ENCODE measurements around the gene ALDH5A1. TPM values are rescaled to one million over a fixed set of nuclear protein-coding genes. Genes with fewer than 3 reads are reported as not detected.

Gene ALDH5A1
- total and polyA plus RNA-seq, 9 donors: 4.1 to 17.0 (median 10.1) TPM

DNA sequence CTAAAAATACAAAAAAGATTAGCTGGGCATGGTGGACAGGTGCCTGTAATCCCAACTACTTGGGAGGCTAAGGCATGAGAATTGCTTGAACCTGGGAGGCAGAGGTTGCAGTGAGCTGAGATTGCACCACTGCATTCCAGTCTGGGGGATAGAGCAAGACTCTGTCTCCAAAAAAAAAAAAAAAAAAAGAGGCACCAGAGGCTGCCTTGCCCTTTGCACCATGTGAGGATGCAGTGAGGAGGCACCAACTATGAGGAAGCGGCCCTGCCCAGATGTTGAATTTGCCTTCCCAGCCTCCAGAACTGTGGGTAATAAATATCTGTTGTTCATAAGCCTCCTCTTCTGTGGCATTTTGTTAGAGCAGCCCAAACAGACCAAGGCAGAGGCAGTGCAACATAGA lies 54.4 kb downstream of the ALDH5A1 start:
- TF ChIP-seq EP300 (IDR thresholded peaks at IDR 0.05) (no peak), POLR2A (IDR thresholded peaks at IDR 0.05) (no peak)
- TF ChIP-seq, protein P1, sequence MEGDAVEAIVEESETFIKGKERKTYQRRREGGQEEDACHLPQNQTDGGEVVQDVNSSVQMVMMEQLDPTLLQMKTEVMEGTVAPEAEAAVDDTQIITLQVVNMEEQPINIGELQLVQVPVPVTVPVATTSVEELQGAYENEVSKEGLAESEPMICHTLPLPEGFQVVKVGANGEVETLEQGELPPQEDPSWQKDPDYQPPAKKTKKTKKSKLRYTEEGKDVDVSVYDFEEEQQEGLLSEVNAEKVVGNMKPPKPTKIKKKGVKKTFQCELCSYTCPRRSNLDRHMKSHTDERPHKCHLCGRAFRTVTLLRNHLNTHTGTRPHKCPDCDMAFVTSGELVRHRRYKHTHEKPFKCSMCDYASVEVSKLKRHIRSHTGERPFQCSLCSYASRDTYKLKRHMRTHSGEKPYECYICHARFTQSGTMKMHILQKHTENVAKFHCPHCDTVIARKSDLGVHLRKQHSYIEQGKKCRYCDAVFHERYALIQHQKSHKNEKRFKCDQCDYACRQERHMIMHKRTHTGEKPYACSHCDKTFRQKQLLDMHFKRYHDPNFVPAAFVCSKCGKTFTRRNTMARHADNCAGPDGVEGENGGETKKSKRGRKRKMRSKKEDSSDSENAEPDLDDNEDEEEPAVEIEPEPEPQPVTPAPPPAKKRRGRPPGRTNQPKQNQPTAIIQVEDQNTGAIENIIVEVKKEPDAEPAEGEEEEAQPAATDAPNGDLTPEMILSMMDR (IDR thresholded peaks at IDR 0.05): no peak
- no peaks in the 10 kb centered on the region for H3K4me1 ChIP-seq (ENCODE audit: insufficient read depth)
- H3K36me3 ChIP-seq: no peaks in the 10 kb centered on the region
- intact Hi-C loops (cut with DNase I): no loop called here
- no peak for DNase-seq
- no peak overlapping the region for H3K27ac ChIP-seq
- no peaks in the 10 kb centered on the region for H3K27me3 ChIP-seq
- 93 to 97% (median 97%) methylated on average over 1 of the region's 1 CpG for WGBS, 3 donors
- no peak overlapping the region for H3K4me3 ChIP-seq
- H3K9me3 ChIP-seq: no peaks in the 10 kb centered on the region

DNA sequence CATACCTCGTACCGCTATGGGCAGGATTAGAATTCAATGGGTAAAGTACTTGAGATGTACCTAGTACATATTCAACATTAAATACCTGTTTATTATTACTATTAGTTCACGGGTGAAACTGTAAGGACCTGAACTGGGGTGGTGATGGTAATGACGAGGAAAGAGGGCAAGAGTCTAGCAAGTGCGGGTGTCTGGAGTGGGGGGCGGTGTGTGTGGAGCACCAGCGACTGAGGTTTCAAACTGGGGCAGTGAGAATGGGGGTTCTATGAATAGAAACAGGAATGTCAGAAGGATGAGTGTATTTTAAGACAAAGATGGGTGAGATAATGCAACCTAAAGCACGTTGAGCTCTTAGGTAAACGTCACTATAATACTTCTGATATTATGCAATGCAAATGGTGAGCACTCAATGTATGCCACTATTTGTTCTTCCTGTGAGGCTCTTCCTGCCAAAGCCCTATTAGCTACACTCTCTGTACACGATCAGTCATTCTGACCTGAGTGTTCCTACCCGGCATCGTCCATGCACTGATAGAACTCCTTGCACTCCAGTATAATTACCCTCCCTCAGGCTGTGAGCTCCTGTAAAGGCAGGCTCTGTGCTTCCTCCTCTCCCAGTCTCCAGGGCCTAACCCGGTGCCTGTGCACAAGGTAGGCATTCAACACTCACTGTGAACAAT lies 55.0 kb downstream of the ALDH5A1 start:
- intact Hi-C loops (cut with DNase I): no loop called here
- no peaks in the 10 kb centered on the region for H3K27me3 ChIP-seq
- H3K36me3 ChIP-seq: no peaks in the 10 kb centered on the region
- no peak overlapping the region for H3K4me3 ChIP-seq
- WGBS, 3 donors: 86 to 90% (median 89%) methylated on average over 13 of the region's 13 CpGs
- TF ChIP-seq POLR2A (IDR thresholded peaks at IDR 0.05): no peak
- TF ChIP-seq EP300 (IDR thresholded peaks at IDR 0.05): no peak
- TF ChIP-seq, protein P1 (IDR thresholded peaks at IDR 0.05): no peak
- DNase-seq: no peak
- H3K27ac ChIP-seq: no peak overlapping the region
- no peaks in the 10 kb centered on the region for H3K9me3 ChIP-seq
- H3K4me1 ChIP-seq (ENCODE audit: insufficient read depth): no peaks in the 10 kb centered on the region

DNA sequence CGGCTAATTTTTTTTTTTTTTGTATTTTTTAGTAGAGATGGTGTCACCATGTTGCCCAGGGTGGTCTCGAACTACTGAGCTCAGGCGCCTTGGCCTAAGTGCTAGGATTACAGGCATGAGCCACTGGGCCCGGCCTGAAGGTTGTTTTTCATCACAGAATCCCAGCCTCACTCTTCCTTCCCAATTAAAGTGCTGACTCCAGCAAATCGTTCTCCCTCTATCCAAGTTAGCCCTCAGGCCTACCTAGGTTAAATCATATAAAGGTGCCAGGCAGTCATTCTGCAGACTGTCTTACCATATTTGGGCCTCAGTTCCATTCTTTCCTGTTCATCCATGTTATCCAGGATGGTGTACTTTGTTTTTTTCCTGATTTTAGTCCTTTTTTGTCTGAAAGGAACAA lies 56.4 kb downstream of the ALDH5A1 start:
- intact Hi-C loops (cut with DNase I): no loop called here
- 92 to 93% (median 93%) methylated on average over 5 of the region's 5 CpGs for WGBS, 3 donors
- Histone ChIP-seq H3K36me3 (no peaks in the 10 kb centered on the region), H3K27me3 (no peaks in the 10 kb centered on the region), H3K27ac (no peak overlapping the region), H3K9me3 (no peaks in the 10 kb centered on the region), H3K4me1 (ENCODE audit: insufficient read depth) (no peaks in the 10 kb centered on the region), H3K4me3 (no peak overlapping the region)
- TF ChIP-seq, protein P1 (IDR thresholded peaks at IDR 0.05): no peak
- TF ChIP-seq EP300 (IDR thresholded peaks at IDR 0.05): no peak
- no peak for TF ChIP-seq POLR2A (IDR thresholded peaks at IDR 0.05)
- no peak for DNase-seq

DNA sequence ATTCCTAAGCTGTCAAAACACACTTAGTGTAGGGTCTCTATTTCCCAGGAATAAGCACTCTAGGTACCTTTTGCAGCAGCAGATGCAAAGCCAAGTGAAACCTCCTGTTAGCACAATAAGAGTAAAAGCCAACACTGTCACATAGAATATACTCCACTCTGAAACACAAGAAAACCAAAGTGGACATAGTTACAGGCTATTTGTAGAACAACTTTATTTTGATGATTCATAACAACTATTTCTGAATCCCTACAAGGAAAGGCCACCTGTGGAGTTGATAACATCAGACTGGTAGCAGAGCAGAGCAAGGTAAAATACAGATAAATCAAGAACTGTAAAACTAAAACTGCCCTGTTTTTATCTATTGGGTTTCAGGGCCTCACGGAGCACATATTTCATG lies 59.7 kb downstream of the ALDH5A1 start:
- Histone ChIP-seq H3K27ac (no peak overlapping the region), H3K9me3 (no peaks in the 10 kb centered on the region), H3K27me3 (no peaks in the 10 kb centered on the region), H3K4me1 (ENCODE audit: insufficient read depth) (no peaks in the 10 kb centered on the region), H3K36me3 (no peaks in the 10 kb centered on the region), H3K4me3 (no peak overlapping the region)
- DNase-seq: no peak
- no peak for TF ChIP-seq EP300 (IDR thresholded peaks at IDR 0.05)
- no peak for TF ChIP-seq POLR2A (IDR thresholded peaks at IDR 0.05)
- TF ChIP-seq, protein P1 (IDR thresholded peaks at IDR 0.05): no peak
- 30 to 63% (median 45%) methylated on average over 1 of the region's 1 CpG for WGBS, 3 donors
- intact Hi-C loops (cut with DNase I): loop anchor here in 1 of 4 donors (1.0 kb wide), 1 partner anchor 24 kb away; no protein-coding TSS in a partner anchor

All from ovary (tissue), 9 donors.